Neural crest cell (in vitro differentiated cells): ENCODE data around the gene ZNF493. TPM values are rescaled to one million over a fixed set of nuclear protein-coding genes. Genes with fewer than 3 reads are reported as not detected.

Experiments used
- DNase-seq: peaks from one replicate; pipeline ENCODE4 v3.0.0; 2021; ENCODE audit warnings: low read depth, mixed read lengths, low spot score
- H3K27ac Mint-ChIP-seq: one replicate; pipeline ENCODE4 v1.8.0; 2021; ENCODE audit warnings: mild to moderate bottlenecking, mixed read lengths; ENCODE audit not compliant: unreplicated experiment
- H3K27me3 Mint-ChIP-seq: 2 replicates; pipeline ENCODE4 v1.8.0; 2021; ENCODE audit warnings: low read depth, mild to moderate bottlenecking, mixed read lengths
- H3K36me3 Mint-ChIP-seq: 2 replicates; pipeline ENCODE4 v1.8.0; 2021; ENCODE audit warnings: low read depth, mild to moderate bottlenecking, mixed read lengths
- H3K4me1 Mint-ChIP-seq: 2 replicates; pipeline ENCODE4 v1.8.0; 2021; ENCODE audit warnings: mixed read lengths
- H3K4me3 Mint-ChIP-seq: one replicate; pipeline ENCODE4 v1.8.0; 2021; ENCODE audit warnings: mild to moderate bottlenecking, mixed read lengths
- H3K9me3 Mint-ChIP-seq: 2 replicates; pipeline ENCODE4 v1.8.0; 2021; ENCODE audit warnings: mixed read lengths
- CTCF ChIP-seq: fragments of 200-600 bp; sonication (generic); conservative IDR thresholded peaks from 2 replicates; pipeline ENCODE4 v1.5.0; 2021; ENCODE audit warnings: antibody characterized with exemption, mild to moderate bottlenecking
- total RNA-seq: library from RNA; stranded (reverse); gene quantifications from 2 replicates; pipeline ENCODE4 v1.2.1, GENCODE V29; 2021

ZNF493 gene
- total RNA-seq, 1 donor from 2014 or later: 22.3 TPM

- TF ChIP-seq CTCF: no peak
- DNase-seq: no peak
- Mint-ChIP-seq H3K9me3 (peaks cover 41% of the 10 kb centered on the region), H3K27me3 (no peaks in the 10 kb centered on the region), H3K4me3 (no peak overlapping the region), H3K4me1 (no peaks in the 10 kb centered on the region), H3K27ac (no peak overlapping the region), H3K36me3 (peaks cover 50% of the 10 kb centered on the region)
Observed at GRCh38 chr19:21423057-21424041, 26.4 kb downstream of the ZNF493 start.

GRCh38 chr19:21430675-21431074 is 33.7 kb downstream of the ZNF493 start:
- H3K27me3 Mint-ChIP-seq: no peaks in the 10 kb centered on the region
- peaks cover 6% of the 10 kb centered on the region for H3K36me3 Mint-ChIP-seq
- H3K4me1 Mint-ChIP-seq: no peaks in the 10 kb centered on the region
- DNase-seq: no peak
- H3K4me3 Mint-ChIP-seq: no peak overlapping the region
- TF ChIP-seq CTCF: no peak
- H3K27ac Mint-ChIP-seq: no peak overlapping the region
- H3K9me3 Mint-ChIP-seq: peaks cover 6% of the 10 kb centered on the region

GRCh38 chr19:21432590-21432989 is 35.7 kb downstream of the ZNF493 start:
- no peaks in the 10 kb centered on the region for H3K4me1 Mint-ChIP-seq
- no peak overlapping the region for H3K27ac Mint-ChIP-seq
- H3K9me3 Mint-ChIP-seq: peaks cover 6% of the 10 kb centered on the region
- TF ChIP-seq CTCF: no peak
- no peaks in the 10 kb centered on the region for H3K27me3 Mint-ChIP-seq
- no peak overlapping the region for H3K4me3 Mint-ChIP-seq
- peaks cover 6% of the 10 kb centered on the region for H3K36me3 Mint-ChIP-seq
- no peak for DNase-seq

GRCh38 chr19:21434516-21434915 is 37.6 kb downstream of the ZNF493 start:
- no peak for TF ChIP-seq CTCF
- Mint-ChIP-seq H3K9me3 (peaks cover 8% of the 10 kb centered on the region), H3K4me3 (no peak overlapping the region), H3K27me3 (no peaks in the 10 kb centered on the region), H3K27ac (no peak overlapping the region), H3K4me1 (no peaks in the 10 kb centered on the region), H3K36me3 (peaks cover 12% of the 10 kb centered on the region)
- DNase-seq: no peak

- no peak for TF ChIP-seq CTCF
- H3K27me3 Mint-ChIP-seq: no peaks in the 10 kb centered on the region
- peaks cover 12% of the 10 kb centered on the region for H3K9me3 Mint-ChIP-seq
- H3K4me3 Mint-ChIP-seq: no peak overlapping the region
- no peak for DNase-seq
- H3K4me1 Mint-ChIP-seq: no peaks in the 10 kb centered on the region
- peaks cover 17% of the 10 kb centered on the region for H3K36me3 Mint-ChIP-seq
- H3K27ac Mint-ChIP-seq: no peak overlapping the region
Observed at GRCh38 chr19:21434967-21435544, 38.1 kb downstream of the ZNF493 start.
